Mammary epithelial cell (primary cell): ENCODE results near the gene LPP.

Experiments used
- EZH2 ChIP-seq: IDR thresholded peaks from 2 replicates; pipeline ENCODE4 v1.6.1; 2012; ENCODE audit warnings: low read length, inconsistent platforms, borderline replicate concordance
- TF ChIP-seq, protein P1 (sequence below), 2 donors: IDR thresholded peaks in 1 of 2; conservative IDR thresholded peaks in 1 of 2; 2 replicates each; pipeline ENCODE4 v1.5.1; 2011 to 2012; ENCODE audit warnings: inconsistent platforms in 2 of 2, low read length in 2 of 2, mild to moderate bottlenecking in 2 of 2, control low read depth in 1 of 2, low read depth in 1 of 2; ENCODE audit not compliant: insufficient read depth in 1 of 2; ENCODE audit errors: extremely low read depth in 1 of 2

DNA sequence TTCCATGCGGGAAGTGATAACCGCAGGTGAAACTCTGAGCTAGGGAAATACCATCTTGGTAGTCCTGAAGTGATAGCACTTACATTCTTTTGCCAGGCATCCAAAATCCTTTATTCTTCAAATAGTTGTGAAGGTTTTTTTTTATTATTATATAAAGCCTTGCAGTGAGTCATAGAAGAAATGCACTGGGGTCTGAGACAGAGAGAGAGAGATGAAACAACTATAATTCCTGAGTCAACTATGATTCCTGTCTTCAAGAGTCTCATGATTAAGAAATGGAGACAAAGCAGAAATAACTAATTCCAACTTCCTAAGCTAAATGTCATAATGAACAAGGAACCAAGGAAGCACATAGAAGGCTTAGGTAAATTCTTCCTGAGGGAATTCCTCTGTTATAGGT lies 495.6 kb downstream of the LPP start:
- TF ChIP-seq, protein P1, sequence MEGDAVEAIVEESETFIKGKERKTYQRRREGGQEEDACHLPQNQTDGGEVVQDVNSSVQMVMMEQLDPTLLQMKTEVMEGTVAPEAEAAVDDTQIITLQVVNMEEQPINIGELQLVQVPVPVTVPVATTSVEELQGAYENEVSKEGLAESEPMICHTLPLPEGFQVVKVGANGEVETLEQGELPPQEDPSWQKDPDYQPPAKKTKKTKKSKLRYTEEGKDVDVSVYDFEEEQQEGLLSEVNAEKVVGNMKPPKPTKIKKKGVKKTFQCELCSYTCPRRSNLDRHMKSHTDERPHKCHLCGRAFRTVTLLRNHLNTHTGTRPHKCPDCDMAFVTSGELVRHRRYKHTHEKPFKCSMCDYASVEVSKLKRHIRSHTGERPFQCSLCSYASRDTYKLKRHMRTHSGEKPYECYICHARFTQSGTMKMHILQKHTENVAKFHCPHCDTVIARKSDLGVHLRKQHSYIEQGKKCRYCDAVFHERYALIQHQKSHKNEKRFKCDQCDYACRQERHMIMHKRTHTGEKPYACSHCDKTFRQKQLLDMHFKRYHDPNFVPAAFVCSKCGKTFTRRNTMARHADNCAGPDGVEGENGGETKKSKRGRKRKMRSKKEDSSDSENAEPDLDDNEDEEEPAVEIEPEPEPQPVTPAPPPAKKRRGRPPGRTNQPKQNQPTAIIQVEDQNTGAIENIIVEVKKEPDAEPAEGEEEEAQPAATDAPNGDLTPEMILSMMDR (conservative IDR thresholded peaks at IDR 0.05 in 1 of 2, IDR thresholded peaks at IDR 0.05 in 1 of 2; ENCODE audit: extremely low read depth in 1 of 2, insufficient read depth in 1 of 2, low read depth in 1 of 2, low read length in 2 of 2), result no peak
- no peak for TF ChIP-seq EZH2
